ENCODE results near the gene PLA2G2D.

DNA sequence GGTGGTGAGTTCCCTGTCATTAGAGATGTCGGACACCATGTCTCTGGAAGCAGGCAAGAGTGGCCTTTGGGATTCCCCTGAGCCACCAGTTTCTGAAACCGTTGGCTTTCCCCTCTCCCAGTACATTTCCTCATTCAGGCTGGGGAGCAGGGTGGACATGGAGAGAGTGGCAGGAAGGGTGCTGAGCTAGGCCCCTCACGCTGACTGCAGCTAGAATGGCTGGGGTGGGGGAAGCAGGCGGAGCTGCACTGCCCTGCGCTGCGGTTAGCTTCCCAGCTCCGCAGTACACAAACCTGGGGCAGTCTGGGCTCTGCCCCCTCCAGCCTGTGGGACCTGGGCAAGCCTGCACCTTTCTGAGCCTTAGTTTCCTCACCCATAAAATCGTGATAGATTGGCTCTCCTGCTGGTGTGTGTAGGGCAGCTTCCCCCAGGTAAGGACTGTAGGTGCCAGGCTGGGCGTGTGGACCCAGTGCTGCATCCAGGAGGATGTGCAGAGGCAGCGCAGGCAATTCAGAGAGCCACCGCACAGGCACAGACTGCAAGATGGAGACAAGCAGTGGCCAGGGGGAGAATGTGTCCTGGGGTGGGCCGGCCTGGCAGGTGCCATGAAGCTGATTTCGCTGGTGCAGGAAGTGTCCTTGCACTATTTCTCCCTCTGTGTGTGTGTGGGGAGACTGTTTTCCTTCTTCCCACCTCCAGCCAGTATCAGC, 22.8 kb upstream of the PLA2G2D start:
- TF ChIP-seq, protein P1, sequence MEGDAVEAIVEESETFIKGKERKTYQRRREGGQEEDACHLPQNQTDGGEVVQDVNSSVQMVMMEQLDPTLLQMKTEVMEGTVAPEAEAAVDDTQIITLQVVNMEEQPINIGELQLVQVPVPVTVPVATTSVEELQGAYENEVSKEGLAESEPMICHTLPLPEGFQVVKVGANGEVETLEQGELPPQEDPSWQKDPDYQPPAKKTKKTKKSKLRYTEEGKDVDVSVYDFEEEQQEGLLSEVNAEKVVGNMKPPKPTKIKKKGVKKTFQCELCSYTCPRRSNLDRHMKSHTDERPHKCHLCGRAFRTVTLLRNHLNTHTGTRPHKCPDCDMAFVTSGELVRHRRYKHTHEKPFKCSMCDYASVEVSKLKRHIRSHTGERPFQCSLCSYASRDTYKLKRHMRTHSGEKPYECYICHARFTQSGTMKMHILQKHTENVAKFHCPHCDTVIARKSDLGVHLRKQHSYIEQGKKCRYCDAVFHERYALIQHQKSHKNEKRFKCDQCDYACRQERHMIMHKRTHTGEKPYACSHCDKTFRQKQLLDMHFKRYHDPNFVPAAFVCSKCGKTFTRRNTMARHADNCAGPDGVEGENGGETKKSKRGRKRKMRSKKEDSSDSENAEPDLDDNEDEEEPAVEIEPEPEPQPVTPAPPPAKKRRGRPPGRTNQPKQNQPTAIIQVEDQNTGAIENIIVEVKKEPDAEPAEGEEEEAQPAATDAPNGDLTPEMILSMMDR (IDR thresholded peaks at IDR 0.05): no peak
- TF ChIP-seq POLR2A (IDR thresholded peaks at IDR 0.05): no peak

Data from body of pancreas (tissue), 4 donors.